HG03045 (cell line): ENCODE data around the gene ABCA4.
"Not testable (repeated sequence)": the region's sequence is repeated elsewhere in the genome, so short reads cannot be mapped to it uniquely, and the experiment has no call there.

Experiments
- ATAC-seq: cut with Tn5 transposase; IDR thresholded peaks from one replicate; pipeline ENCODE4 v1.9.1; 2021; ENCODE audit warnings: mild to moderate bottlenecking, moderate library complexity; ENCODE audit not compliant: unreplicated experiment

Gene ABCA4

DNA sequence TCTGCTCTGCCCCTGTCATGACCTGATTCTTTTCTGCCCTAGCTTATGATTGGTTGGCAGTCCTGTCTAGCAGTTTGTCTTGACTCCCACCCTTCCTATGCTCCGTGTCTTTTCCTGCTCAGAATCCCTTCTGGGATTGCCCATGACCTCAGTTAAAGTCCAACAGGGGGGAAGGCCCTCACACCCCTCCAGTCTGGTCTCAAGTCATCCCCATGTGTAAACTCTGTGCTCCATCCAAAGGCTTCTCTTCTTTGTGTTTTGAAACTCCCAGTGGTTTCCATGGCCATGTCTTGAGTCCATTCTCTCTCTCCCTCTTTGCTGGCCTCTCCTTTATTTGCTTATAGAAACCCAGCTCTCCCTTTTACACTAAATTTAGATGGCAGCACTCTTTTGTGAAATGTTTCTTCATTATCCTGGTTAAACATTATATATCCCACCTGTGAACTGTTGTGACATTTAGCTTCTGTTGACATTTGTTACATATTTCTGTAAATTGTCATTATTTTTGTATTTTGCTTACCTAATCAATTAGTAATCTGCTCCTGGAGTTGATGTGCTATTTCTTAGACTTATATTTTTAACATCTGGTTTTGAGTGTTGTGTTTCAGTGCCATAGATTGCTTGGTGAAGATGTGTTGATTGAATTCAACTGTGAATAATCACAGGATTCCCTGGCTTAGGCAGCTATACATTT, 162.8 kb downstream of the ABCA4 start:
- ATAC-seq: no peak

GRCh38 chr1:93955765-93956164, 165.2 kb downstream of the ABCA4 start:
- ATAC-seq: no peak

GRCh38 chr1:93947002-93947686, 173.8 kb downstream of the ABCA4 start:
- not testable (repeated sequence) for ATAC-seq
